HepG2 (cell line): ENCODE results near the gene HEXIM1. TPM values are rescaled to one million over a fixed set of nuclear protein-coding genes. Genes with fewer than 3 reads are reported as not detected.

Experiments used
- DR1 ChIP-seq: sonication (generic); formaldehyde crosslinking; IDR thresholded peaks from 2 replicates; pipeline ENCODE4 v1.8.0; 2021; ENCODE audit warnings: mild to moderate bottlenecking, missing genetic modification reagents, inconsistent platforms
- EEA1 ChIP-seq: sonication (generic); formaldehyde crosslinking; IDR thresholded peaks from 2 replicates; pipeline ENCODE4 v1.5.1; 2020; ENCODE audit warnings: mild to moderate bottlenecking, missing genetic modification reagents, borderline replicate concordance
- GABPB1 ChIP-seq: IDR thresholded peaks from 2 replicates; pipeline ENCODE4 v1.6.1; 2016; ENCODE audit warnings: mild to moderate bottlenecking, missing genetic modification reagents, moderate library complexity, missing compliant biosample characterization
- KDM1A ChIP-seq: IDR thresholded peaks from 2 replicates; pipeline ENCODE4 v1.6.1; 2016; ENCODE audit warnings: missing compliant biosample characterization
- NCOA1 ChIP-seq: sonication (generic); formaldehyde crosslinking; IDR thresholded peaks from 2 replicates; pipeline ENCODE4 v1.9.0; 2021; ENCODE audit warnings: missing genetic modification reagents
- PHF5A ChIP-seq: IDR thresholded peaks from one replicate; pipeline ENCODE4 v1.6.1; 2018; ENCODE audit warnings: low read depth, missing genetic modification reagents; ENCODE audit not compliant: unreplicated experiment
- PLRG1 ChIP-seq: fragments of 450-650 bp; conservative IDR thresholded peaks from 2 replicates; pipeline ENCODE4 v1.6.1; 2016
- POLR2AphosphoS2 ChIP-seq: IDR thresholded peaks from 2 replicates; pipeline ENCODE4 v1.6.1; 2011; ENCODE audit warnings: low read depth, low read length, improper control_type of control experiment
- ZNF225 ChIP-seq: sonication (generic); formaldehyde crosslinking; IDR thresholded peaks from 2 replicates; pipeline ENCODE4 v1.4.0; 2020; ENCODE audit warnings: mild to moderate bottlenecking, missing genetic modification reagents
- ZNF432 ChIP-seq: sonication (generic); formaldehyde crosslinking; IDR thresholded peaks from 2 replicates; pipeline ENCODE4 v1.5.0; 2020; ENCODE audit warnings: missing genetic modification reagents, mild to moderate bottlenecking, borderline replicate concordance
- ZNF589 ChIP-seq: sonication (generic); formaldehyde crosslinking; conservative IDR thresholded peaks from 2 replicates; pipeline ENCODE4 v1.8.0; 2022; ENCODE audit warnings: mild to moderate bottlenecking, moderate library complexity, missing genetic modification reagents
- ZNF644 ChIP-seq: IDR thresholded peaks from 2 replicates; pipeline ENCODE4 v1.6.1; 2016; ENCODE audit warnings: low read depth
- ZNF773 ChIP-seq: sonication (generic); formaldehyde crosslinking; IDR thresholded peaks from 2 replicates; pipeline ENCODE4 v1.4.0; 2020; ENCODE audit warnings: missing genetic modification reagents, borderline replicate concordance
- polyA plus RNA-seq, 8 experiments: library from polyadenylated mRNA; depleted of rRNA in 3 of 8; stranded (reverse) in 7 of 8; unstranded in 1 of 8; fragments of >200 nt; fragmentation: Illumina TruSeq in 4 of 8; extraction: Trizol in 4 of 8; gene quantifications; 2 replicates each; pipeline versions ENCODE4 v1.2.1 to v1.2.3, GENCODE V29; 2011 to 2016; ENCODE audit warnings: low read depth in 4 of 8, missing spikeins in 1 of 8, mixed read lengths in 1 of 8; ENCODE audit not compliant: insufficient read depth in 1 of 8
- total RNA-seq, 5 experiments: library from RNA; depleted of rRNA; stranded (reverse); fragments of >200 nt; fragmentation: Illumina TruSeq; extraction: Trizol; gene quantifications; 2 replicates each; pipeline ENCODE4 v1.2.3, GENCODE V29; 2016; ENCODE audit warnings: low read depth in 1 of 5
- TF ChIP-seq, protein P1 (sequence below): sonication (generic); formaldehyde crosslinking; IDR thresholded peaks from 2 replicates; pipeline ENCODE4 v1.4.0; 2020; ENCODE audit warnings: mild to moderate bottlenecking, missing genetic modification reagents, borderline replicate concordance
- TF ChIP-seq, protein P2 (sequence below): sonication (generic); formaldehyde crosslinking; IDR thresholded peaks from 2 replicates; pipeline ENCODE4 v1.5.0; 2020; ENCODE audit warnings: mild to moderate bottlenecking, missing genetic modification reagents
- TF ChIP-seq, protein P3 (sequence below): sonication (generic); formaldehyde crosslinking; IDR thresholded peaks from 2 replicates; pipeline ENCODE4 v1.5.0; 2020; ENCODE audit warnings: missing genetic modification reagents
- TF ChIP-seq, protein P4 (sequence below): sonication (generic); formaldehyde crosslinking; IDR thresholded peaks from 2 replicates; pipeline ENCODE4 v1.4.0; 2020; ENCODE audit warnings: mild to moderate bottlenecking, missing genetic modification reagents

HEXIM1 gene
- total and polyA plus RNA-seq, 2 of the 13 experiments (the other 11 are each of a cell fraction or from before 2014, with no cell fraction given) = 10.5 to 16.6 TPM

DNA sequence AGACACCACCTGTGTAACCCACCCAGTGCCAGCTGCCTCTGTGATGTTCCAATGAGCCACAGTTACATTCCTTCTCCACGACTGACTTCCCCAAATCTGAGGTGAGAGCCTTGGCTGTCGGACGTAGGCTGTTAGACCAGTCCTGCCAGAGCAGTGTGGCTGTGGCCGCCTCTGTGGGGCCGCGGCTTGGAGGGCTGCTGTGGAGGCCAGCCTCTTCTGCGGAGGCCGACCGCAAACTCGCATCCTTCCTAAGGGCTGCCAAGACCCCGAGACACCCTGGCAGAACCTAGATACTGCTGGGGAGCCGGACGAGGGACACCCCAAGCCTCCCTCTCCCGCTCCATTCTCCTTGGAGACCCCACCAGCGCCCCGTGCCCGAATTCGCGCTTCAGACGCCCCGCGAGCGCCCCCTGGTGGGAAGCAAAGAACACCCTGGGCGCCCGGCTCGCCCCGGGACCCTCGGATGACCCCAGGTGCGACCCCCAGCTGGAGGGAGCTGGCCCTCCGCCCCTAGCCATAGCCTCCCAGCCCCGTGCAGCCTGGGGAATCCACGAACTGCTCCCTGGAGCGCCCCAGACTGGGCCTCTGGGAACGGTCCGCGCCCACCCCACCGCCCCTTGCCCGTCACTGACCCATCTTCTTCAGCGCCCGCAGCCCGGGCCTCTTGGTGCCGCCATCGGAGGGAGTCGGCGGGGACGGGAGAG, 16.5 kb upstream of the HEXIM1 start (continued):
- TF ChIP-seq, protein P1, sequence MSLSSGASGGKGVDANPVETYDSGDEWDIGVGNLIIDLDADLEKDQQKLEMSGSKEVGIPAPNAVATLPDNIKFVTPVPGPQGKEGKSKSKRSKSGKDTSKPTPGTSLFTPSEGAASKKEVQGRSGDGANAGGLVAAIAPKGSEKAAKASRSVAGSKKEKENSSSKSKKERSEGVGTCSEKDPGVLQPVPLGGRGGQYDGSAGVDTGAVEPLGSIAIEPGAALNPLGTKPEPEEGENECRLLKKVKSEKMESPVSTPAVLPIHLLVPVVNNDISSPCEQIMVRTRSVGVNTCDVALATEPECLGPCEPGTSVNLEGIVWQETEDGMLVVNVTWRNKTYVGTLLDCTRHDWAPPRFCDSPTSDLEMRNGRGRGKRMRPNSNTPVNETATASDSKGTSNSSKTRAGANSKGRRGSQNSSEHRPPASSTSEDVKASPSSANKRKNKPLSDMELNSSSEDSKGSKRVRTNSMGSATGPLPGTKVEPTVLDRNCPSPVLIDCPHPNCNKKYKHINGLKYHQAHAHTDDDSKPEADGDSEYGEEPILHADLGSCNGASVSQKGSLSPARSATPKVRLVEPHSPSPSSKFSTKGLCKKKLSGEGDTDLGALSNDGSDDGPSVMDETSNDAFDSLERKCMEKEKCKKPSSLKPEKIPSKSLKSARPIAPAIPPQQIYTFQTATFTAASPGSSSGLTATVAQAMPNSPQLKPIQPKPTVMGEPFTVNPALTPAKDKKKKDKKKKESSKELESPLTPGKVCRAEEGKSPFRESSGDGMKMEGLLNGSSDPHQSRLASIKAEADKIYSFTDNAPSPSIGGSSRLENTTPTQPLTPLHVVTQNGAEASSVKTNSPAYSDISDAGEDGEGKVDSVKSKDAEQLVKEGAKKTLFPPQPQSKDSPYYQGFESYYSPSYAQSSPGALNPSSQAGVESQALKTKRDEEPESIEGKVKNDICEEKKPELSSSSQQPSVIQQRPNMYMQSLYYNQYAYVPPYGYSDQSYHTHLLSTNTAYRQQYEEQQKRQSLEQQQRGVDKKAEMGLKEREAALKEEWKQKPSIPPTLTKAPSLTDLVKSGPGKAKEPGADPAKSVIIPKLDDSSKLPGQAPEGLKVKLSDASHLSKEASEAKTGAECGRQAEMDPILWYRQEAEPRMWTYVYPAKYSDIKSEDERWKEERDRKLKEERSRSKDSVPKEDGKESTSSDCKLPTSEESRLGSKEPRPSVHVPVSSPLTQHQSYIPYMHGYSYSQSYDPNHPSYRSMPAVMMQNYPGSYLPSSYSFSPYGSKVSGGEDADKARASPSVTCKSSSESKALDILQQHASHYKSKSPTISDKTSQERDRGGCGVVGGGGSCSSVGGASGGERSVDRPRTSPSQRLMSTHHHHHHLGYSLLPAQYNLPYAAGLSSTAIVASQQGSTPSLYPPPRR (CRISPR knock-in tag) = no peak
- TF ChIP-seq PHF5A (CRISPR knock-in tag) (no peak), EEA1 (CRISPR knock-in tag) (no peak), NCOA1 (CRISPR knock-in tag) (no peak), POLR2AphosphoS2 (no peak), DR1 (CRISPR knock-in tag) (0 out of 2 replicates have a peak, but pooled peaks have one; percentile 4), ZNF589 (CRISPR knock-in tag) (no peak), ZNF225 (0 out of 2 replicates have a peak, but pooled peaks have one; percentile 18), ZNF773 (CRISPR knock-in tag) (no peak), KDM1A (CRISPR knock-in tag) (peak; percentile 32; the same call in 1 of the 2 replicates), GABPB1 (CRISPR knock-in tag) (peak; percentile 26; the same call in 1 of the 2 replicates), PLRG1 (no peak), ZNF432 (CRISPR knock-in tag) (no peak), ZNF644 (CRISPR knock-in tag) (no peak)
- TF ChIP-seq, protein P2, sequence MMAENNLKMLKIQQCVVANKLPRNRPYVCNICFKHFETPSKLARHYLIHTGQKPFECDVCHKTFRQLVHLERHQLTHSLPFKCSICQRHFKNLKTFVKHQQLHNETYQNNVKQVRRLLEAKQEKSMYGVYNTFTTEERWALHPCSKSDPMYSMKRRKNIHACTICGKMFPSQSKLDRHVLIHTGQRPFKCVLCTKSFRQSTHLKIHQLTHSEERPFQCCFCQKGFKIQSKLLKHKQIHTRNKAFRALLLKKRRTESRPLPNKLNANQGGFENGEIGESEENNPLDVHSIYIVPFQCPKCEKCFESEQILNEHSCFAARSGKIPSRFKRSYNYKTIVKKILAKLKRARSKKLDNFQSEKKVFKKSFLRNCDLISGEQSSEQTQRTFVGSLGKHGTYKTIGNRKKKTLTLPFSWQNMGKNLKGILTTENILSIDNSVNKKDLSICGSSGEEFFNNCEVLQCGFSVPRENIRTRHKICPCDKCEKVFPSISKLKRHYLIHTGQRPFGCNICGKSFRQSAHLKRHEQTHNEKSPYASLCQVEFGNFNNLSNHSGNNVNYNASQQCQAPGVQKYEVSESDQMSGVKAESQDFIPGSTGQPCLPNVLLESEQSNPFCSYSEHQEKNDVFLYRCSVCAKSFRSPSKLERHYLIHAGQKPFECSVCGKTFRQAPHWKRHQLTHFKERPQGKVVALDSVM (CRISPR knock-in tag) = peak; percentile 100
- TF ChIP-seq, protein P3, sequence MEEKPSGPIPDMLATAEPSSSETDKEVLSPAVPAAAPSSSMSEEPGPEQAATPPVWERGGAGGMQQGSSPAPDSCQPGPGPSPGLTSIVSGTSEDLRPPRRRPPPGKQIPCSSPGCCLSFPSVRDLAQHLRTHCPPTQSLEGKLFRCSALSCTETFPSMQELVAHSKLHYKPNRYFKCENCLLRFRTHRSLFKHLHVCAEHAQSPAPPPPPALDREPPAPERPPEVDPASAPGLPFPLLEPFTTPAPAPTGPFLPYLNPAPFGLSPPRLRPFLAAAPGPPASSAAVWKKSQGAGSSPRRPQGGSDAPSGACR = no peak
- TF ChIP-seq, protein P4, sequence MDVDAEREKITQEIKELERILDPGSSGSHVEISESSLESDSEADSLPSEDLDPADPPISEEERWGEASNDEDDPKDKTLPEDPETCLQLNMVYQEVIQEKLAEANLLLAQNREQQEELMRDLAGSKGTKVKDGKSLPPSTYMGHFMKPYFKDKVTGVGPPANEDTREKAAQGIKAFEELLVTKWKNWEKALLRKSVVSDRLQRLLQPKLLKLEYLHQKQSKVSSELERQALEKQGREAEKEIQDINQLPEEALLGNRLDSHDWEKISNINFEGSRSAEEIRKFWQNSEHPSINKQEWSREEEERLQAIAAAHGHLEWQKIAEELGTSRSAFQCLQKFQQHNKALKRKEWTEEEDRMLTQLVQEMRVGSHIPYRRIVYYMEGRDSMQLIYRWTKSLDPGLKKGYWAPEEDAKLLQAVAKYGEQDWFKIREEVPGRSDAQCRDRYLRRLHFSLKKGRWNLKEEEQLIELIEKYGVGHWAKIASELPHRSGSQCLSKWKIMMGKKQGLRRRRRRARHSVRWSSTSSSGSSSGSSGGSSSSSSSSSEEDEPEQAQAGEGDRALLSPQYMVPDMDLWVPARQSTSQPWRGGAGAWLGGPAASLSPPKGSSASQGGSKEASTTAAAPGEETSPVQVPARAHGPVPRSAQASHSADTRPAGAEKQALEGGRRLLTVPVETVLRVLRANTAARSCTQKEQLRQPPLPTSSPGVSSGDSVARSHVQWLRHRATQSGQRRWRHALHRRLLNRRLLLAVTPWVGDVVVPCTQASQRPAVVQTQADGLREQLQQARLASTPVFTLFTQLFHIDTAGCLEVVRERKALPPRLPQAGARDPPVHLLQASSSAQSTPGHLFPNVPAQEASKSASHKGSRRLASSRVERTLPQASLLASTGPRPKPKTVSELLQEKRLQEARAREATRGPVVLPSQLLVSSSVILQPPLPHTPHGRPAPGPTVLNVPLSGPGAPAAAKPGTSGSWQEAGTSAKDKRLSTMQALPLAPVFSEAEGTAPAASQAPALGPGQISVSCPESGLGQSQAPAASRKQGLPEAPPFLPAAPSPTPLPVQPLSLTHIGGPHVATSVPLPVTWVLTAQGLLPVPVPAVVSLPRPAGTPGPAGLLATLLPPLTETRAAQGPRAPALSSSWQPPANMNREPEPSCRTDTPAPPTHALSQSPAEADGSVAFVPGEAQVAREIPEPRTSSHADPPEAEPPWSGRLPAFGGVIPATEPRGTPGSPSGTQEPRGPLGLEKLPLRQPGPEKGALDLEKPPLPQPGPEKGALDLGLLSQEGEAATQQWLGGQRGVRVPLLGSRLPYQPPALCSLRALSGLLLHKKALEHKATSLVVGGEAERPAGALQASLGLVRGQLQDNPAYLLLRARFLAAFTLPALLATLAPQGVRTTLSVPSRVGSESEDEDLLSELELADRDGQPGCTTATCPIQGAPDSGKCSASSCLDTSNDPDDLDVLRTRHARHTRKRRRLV (CRISPR knock-in tag) = no peak
